COR-L47 (cell line): ENCODE measurements around the gene FLRT3.
A peak's percentile ranks its signal among the peaks of the same experiment; 100 is the strongest.

Source experiments
- DNase-seq: peaks from one replicate; lab custom pipeline; 2025; lab: John Stamatoyannopoulos, UW

Gene FLRT3

GRCh38 chr20:14337400-14338171 is at the start of gene FLRT3:
TSS of gene FLRT3 (minus strand) at chr20:14337612. CDS start at chr20:14327506, 10,106 bp downstream.
- DNase-seq = peak; percentile 74

DNA sequence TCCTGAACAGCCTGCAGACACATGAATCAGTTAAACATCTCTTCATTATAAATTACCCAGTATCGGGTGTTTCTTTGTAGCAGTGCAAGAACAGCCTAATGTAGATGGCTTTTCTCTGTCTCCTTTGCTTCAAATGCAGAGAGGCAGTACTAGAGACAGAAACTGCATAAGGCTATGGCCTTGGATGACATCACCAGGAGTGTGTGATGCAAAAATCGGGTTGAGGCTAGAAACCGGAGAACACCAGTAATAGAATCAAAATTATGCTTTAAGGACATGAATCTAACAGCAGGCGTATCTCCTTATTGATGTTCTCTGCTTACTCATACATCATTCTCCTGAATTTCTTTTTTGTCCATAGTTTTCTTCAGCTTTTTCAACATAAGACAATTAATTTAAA is 49.3 kb upstream of the FLRT3 start:
- DNase-seq = no peak

- DNase-seq = no peak
Observed at GRCh38 chr20:14385176-14385740, 47.8 kb upstream of the FLRT3 start.

DNA sequence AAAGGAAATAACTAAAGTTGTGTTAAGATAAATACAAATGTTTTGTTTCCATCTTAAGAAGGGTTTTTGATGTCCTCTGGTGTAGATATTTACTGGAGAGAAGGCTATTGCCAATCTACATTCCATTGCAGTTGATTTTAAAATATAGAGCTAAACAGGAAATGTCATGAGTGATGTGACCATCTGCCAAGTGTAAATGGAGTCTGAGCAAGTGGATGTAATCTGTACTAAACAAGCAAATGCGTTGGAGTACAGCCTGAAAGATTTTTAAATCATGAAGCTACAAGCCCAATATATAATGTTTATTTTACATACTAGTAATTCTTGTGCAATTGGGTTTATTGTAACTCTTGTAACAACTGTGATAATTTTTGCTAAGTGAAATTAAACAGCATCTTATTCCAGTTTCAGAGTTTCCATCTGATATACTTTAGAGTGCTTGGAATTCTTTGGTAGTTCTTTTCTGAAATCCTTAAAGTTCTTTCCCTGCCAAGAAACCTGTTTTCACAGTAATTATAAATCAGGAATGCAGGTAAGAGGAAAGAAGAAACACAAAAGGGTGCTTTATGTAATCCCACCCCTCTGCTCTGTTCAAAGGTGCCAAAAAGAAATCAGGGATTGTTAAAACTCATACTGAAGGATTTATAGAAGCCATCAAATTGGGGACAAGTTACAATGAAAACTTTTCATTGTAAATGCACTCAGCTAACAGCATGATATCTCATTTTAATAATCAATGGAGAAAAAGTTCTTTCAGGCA is 47.2 kb upstream of the FLRT3 start:
- no peak for DNase-seq

- DNase-seq = no peak
Observed at GRCh38 chr20:14383335-14383734, 45.9 kb upstream of the FLRT3 start.

DNA sequence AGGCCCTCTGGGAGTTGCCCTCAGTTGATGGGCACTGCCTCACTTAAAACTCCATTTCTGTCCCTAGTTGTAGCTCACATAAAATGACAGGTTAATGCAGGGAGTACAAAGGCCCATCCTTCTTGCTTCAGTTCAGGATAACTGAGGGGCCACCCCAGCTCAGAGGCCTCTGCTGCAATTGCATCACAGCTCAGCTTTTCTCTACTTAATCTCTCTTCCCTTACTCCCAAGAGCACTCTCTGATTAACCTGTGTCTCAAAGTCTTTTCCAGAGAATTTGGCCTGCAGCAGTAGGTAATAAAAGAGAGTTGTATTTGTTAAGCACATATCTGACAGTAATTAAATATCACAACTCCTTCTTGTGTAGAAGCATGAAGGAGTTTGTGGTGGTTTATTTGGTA is 40.9 kb upstream of the FLRT3 start:
- no peak for DNase-seq

- peak; percentile 55 for DNase-seq
Observed at GRCh38 chr20:14375416-14375985, 38.1 kb upstream of the FLRT3 start.

GRCh38 chr20:14374196-14374595 is 36.8 kb upstream of the FLRT3 start:
- no peak for DNase-seq

DNA sequence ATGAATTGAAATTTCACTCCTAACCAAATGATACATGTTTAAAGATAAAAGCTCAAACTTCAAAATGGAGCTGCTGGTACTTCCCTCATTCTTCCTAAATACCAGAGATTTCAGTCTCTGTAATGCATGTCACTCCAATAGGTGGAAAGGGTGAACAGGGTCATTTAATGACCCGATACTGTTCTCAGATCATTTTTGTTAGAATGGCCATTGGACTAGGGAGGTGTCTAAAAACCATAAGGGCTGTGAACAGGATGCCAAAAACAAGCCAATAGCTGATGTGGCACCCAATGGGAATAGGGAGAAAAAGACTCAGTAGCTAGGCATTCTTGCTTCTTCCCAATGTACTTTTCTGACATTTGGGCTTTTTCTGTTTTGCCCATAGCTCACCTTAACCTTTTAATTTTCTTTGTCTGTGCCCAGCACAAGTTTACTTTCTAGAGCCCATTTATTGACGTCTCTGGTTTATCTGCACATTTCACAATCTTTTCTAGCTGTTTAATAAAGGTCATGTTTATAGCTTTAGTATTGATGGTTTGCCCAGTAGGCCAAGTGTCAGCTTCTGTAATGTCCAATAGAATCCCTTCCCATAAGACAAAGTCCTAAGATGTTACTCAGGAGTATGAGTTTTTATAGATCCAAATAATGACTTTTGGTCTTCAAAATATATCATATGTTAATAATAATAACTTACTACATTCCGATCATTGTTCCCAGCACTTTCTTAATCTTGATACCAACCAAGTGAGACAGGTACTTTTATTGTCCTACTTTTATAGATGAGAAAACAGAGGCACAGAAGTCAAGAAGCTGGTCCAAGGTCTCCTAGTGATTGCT is 24.3 kb upstream of the FLRT3 start:
- no peak for DNase-seq

DNA sequence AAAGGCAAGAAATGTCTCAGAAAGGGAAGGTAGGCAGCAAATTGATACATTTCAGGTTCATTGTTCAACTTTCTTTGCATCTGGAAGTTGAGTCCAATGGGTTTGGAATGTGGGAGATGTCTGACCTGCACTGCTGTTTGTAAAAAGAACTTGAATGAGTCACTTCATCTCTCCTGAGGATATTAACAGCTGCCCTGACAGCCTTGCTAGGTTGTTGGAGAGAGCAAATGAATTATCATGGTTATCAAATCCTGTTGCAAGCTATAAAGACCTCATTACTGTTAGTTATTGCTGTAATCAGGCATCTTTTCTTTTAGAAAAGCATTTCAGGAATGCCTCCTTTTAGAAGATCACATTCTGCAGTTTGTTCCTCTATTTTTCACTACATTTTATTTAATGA is 23.0 kb upstream of the FLRT3 start:
- no peak for DNase-seq

DNA sequence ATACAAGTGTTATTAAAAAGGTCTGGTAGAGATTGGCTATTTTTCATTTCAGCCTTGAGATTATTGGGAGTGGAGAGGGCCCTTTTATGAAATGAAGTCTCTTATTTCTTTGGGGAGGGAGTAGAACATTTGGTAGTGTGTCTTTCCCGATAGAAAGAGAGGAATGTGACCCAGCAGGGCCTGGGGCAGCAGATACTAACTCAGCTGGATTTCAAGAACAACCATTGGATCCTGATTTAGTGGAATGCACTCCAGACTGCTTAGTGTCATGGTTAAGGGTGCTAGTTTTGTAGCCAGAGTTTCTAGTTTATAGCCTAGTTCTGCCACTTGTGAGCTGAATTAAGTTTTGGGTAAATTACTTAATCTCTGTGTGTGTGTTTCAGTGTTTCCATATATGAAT is 18.4 kb upstream of the FLRT3 start:
- DNase-seq = no peak

- no peak for DNase-seq
Observed at GRCh38 chr20:14344746-14345145, 7.3 kb upstream of the FLRT3 start.

GRCh38 chr20:14343491-14344065 is 6.2 kb upstream of the FLRT3 start:
- no peak for DNase-seq

DNA sequence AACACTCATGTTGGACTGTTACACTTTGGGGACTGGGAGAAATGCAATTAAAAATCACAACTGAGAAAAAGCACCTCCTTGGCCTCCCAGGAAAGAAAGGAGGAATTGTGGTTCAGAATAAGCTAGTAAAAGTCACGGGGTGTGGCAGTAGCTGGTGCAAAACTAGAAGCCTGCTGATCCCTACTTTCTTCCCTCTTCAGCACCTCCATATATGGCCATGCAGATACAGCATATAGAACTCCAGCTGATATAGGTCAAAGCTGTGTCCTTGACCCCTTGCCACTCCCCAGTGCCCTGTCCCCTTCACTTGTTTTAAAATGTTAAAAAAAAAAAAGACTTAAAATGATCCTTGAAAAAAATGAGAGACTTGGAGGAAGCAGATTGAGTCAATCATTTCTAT is 5.5 kb upstream of the FLRT3 start:
- no peak for DNase-seq

- DNase-seq = no peak
Observed at GRCh38 chr20:14341801-14342200, 4.4 kb upstream of the FLRT3 start.

DNA sequence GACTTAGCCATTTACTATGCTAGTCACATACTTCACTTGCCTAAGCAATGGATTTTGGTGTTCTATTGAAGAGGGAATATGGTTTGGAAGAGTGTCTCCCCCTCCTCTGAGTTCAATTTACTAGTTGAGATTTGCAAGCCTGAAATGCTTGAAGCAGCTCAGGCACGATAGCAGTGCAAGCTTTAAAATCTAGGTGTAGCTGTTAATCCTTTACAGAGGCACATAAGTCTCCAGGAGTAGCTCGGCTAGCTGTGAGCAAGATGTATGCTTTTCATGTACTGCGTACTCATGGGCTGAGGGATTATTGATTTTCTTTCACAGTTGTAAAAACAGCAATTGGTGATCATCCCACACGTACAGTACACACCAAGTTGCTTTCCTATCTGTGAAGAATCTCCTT is 726 bp downstream of the FLRT3 start:
- no peak for DNase-seq

DNA sequence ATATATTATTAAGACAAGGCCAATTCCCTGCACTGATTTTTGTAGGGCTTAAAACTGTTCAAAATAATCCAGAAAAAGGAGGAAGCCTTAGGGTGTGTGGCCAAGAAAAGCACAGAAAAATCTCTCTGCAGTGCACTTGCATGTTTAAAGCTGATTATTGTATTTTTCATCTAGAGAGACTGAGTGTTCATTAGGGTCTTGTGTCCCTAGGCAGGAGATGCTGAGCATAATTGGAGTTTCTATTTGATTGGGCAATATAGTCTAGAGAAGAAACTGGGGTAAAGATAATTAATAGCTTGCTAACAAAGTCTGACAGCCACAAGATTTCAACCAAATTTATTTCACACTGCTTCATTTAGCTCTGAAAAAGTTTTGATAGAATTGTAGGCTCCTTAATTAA is 2.4 kb downstream of the FLRT3 start:
- DNase-seq = no peak

DNA sequence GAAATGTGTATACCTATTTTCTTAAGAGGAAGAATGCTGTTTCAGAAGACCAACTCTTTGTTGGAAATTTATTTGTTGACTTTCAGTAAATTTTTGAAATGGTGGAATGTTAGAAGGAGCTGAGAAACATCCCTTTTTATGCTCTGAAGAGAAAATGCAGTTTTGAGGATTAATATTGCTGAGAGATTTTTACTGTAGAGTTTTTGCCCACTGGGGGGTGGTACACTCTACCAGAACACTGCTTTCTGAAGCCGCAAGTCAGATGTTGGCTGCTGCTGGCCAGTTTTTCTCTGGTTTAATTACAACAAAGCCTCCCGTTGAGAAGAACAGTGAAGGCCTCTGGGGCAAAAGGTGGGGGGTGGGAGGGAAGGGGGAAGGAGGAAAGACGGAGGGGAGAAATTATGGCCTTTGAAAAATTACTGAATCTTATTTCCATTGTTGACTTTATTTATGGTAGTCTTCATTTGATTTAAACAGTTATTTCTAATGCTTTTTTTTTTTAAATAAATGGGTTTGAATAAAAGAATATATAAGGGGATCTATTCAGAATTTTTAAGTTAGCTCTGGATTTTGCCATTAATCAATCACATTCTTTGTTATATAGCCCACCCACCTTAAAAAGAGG is 3.0 kb downstream of the FLRT3 start:
- DNase-seq = peak; percentile 79

DNA sequence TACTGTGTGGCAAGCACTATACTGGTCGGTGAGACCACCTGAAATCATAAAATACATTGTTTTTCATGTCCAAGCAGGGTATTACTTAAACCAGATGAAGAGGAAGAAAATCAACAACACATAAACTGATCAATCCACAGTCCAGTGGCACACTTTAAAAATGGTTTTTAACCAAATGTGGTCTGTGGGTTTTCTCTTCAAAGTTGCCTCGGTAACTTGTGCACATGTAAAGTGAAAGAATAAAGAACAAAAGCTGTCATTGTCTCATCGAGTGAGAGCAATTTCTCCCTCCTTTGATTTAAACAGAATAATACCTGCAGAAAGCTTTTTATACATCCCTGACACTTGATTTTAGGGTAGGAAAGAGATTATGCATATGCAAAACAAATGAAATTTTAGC is 3.7 kb downstream of the FLRT3 start:
- no peak for DNase-seq

DNA sequence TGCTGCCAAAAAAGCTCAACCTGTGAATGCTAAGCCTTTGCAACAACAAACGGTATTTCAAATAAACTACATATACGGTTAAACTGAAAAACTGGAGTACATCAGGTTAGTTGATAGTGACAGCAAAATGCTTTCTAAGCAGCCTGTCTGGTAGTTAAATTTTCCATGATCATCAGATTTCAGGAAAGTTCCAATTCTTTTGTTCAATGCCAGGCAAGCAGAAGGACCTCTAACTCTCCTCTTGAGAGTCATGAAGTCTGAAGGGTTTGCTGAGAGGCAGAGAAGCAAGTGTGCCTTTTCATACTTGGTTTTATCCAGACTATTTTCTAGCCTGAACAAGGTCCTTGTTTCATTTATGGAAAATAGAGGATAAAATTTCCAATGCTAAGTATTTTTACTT is 4.5 kb downstream of the FLRT3 start:
- DNase-seq = no peak

DNA sequence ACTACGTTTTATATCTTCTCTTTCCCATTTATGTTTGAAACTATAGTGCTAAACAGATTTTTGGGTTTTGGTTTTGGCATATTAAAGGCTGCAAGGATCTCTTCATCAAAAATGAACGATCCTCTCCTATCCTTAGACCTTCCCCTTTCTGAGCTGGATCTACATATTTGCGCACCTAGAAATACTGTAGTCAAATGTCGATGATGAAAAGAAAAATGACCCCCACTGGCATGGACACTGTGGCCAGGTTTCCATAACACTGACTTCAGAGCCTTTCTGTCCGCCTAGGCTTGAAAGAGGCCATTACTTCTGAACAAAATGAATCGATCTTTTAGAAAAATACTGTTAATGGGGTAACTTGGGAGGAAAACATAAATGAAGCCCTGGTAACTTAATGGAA is 5.8 kb downstream of the FLRT3 start:
- no peak for DNase-seq
